NCI-H146 (cell line): Measurements from ENCODE around the gene HOXD9.

Experiments used
- DNase-seq: peaks from one replicate; lab custom pipeline; 2025; lab: John Stamatoyannopoulos, UW

HOXD9 gene

DNA sequence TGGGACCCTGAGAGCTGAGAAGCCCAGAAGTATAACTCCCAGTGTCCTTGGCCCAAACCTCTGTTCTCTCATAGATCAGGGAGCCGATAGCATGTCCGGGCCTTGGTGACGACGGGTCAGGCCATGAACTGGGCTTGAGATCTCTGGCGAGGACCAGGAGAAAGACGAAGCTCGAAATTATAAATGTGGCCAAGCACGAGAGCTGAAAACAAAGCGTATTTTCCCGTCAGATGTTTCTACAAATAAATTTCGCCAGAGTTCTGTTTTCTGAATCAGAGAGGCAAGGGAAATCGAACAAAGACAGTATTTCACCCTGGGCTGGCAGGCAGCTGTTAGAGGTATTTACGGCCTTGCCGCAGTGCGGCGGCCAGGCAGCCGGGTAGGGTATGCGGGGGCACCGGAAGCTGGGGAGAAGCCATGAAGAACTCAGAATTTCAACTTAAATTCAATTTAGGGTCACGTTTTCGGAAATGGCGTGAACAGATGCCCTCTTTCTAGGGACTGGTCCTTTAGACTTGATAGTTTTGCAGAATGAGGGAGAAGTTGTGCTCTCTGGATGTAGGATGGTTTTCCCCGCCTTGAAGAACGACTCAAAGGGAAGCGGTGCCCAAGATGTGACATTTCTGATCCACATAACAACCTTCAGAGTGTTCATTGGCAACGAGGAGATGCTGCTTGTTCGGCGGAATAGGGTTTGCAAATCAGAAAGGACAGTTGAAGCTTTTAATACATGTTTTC is 16.6 kb downstream of the HOXD9 start:
- DNase-seq = no peak

DNA sequence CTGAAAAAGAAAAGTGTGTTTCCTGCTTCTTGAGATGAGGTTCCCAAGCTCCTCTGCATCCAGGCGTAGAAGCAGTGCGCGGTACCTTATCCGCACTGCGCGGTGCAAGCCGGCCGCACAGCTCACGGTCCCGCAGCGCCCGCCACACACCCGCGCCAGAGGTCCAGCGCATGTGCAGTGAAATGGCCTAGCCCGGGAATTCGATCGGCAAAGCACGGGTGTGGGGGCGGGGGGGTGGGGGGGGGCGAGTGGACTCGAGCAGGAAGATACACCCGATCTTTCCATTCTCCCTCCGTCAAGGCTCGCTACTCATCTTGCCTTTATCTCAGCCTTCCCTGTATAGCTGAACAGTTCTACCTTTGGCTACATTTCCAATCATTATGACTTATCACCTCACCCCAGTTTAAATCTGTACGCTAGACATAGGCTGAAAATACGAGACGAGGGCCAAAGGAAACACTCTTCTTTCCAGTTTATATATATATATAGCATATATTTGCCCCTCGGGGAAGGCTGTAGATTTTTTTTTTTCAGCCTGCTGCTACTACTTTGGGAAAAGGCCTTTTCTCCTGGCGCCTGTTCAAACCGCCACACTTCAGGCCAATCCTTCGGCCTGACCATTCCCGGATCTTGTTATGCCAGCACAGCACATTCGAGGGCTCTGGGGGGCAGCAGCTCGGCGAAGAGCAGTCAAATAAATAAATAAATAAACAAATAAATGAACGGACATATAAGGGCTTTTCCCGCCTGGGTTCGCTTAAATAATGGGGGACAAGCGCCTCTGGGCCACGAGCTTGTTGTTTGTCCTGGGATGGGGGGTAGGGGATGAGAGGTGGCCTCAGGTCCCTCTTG is 17.4 kb downstream of the HOXD9 start:
- DNase-seq = peak; percentile 40

DNA sequence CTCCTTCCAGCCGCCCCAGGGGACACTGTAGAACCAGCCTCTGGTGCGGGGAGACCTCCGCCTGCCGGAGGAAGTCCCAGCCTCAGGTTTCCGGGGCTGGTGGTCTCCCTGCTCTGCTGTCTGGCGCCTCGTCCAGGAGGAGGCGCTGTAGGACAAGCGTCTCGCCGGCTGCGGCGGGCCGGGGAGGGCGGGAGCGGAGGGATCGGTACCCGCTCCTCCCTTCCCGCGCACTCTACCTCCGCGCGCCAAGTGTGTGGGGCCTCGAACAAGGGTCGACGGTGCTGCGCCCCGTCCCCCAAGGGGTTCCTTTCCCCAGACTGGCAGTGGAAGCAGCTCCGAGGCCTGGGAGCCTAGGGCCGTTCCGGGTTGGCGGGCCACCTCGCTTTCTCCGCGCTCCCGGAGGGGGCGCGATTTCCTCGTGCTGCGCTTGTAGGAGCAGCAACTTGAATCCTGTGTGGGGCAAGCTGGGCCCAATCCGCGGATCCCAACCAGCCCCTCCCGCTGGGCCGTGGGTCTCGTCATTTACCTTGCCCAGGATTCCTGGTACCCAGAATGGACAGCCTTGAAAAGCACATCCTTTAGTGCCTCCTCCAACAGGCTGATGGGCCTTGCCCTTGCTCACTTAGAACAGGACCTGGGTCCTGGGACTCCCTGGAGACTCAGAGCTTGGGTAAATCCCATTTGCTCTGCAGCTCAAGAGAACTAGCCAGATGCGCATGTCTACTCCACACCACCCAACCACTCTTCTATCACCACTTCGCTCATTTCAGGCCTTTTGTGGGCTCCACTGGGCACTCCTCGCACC is 18.2 kb downstream of the HOXD9 start:
- peak; percentile 83 for DNase-seq

DNA sequence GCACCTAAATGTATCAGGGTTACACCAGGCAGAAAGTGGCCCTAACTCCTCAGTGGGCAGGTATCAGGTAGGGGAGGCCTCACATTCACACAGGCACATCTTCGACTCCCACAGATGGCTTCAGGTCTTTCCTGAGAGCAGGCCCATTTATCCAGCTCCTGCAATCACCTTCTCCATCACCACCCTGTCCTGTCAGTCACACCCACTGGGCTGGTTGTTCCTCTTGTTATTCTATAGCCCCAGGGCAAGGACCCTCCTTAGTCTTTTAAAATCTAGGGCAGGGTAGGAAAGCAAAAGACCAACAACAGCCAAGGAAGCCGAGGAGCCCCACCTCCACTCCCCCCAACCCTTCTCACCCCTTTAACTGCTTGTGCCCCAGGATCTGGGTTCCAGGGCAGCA is 19.8 kb downstream of the HOXD9 start:
- no peak for DNase-seq

DNA sequence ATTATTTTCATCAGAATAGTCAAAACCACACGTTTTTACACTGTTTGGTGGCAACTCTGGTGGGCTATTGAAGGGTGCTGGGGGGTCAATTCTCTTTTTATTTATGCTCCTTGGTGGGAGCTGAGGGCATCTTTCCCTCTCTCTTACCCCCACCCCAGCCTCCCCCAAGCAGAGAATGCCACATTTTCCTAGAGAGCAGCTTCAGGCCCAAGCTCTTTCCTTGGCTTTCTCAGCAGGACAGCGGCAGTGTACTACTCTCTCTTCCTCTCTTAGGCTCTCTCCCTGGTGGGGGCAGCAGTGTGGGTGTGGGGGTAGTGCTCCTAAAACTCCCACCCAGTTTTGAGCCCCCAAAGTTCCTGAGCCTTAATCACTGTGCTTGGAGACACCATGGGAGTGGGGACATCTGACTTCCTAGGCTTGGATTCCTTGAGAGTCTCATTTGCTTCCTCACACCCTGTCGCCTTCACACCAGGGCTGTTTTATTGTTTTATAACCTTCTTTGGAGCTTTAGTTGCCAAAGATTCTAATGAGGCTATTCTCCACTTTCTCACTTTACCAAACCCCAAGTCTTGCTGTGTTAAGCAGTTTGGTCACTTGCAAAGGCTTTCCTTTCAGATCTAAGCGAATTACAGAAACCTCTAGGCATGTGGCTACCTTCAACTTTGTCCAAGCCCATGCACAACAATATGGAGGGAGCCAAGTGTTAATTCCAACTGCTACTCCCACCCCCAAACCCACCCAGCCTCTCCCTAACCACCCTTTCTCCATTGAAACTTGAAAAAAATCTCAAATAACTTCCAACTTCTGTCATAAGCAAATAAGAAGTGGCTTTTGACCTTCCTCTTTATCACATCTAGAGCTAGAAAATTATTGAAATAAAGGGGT is 22.8 kb downstream of the HOXD9 start:
- DNase-seq = no peak

DNA sequence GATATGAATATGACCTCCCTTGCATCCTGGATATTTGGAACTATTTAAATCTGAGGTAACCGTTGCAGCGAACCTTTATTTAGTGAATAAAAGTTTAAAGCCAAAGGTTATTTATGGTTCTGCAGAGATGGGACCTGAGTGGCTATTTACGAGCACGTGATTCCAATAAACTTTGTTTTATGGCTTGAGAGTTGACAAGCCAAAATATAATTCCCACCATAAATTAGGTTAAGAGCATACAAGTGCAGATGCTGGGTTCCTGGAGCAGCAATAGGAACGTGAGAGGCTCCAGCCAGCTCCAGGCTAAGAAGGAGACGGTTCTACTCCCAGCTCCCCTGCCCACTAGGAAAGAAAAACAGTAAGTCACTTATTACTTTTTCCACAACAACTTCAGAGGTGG is 23.6 kb downstream of the HOXD9 start:
- no peak for DNase-seq

DNA sequence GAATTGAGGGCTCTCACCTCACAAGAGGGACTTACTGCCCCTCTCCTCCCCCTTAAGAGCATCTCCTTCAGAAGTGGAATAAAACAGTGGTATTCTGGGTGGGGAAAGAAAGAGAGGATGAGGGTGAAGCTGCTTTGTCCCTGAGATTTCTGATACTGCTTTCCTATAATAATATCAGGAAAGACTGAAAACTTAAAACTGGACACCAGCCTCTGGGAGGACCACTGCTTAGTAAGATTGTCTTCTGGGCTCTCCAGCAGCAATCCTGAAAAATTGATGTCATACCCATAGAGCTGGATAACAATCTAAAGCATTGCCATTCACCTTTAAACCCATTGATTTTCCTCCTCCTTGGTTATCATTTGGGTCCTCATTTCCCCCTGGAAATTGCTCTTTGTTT is 24.1 kb downstream of the HOXD9 start:
- no peak for DNase-seq

DNA sequence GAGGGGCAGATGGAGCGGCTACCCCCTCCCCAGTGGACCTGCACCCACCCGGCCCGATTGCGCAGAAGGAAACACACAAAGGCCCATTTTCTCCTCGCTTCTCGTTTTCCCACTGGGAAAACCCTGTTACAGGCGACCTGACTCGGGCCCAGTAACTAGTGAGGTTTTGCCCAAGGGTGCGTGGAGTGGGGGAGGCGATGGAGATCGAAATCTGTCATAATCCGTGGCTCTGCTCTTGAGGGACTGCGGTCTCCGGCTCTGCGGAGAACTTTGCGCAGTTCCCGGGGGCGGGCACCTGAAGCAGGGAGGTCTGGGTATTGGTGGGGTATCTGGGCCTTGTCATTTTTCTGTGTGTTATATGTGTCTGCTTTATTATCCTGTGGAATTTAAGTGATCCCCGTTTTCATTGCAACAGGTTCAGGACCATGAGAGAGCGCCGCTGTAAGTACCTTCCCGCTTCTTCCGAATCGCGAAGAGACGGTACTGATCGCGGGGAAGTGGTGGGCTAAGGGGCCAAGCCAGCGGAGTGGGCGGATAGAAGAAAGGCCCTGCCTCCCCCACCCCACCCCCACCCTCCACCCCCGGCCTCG is 24.8 kb downstream of the HOXD9 start:
- DNase-seq = no peak

DNA sequence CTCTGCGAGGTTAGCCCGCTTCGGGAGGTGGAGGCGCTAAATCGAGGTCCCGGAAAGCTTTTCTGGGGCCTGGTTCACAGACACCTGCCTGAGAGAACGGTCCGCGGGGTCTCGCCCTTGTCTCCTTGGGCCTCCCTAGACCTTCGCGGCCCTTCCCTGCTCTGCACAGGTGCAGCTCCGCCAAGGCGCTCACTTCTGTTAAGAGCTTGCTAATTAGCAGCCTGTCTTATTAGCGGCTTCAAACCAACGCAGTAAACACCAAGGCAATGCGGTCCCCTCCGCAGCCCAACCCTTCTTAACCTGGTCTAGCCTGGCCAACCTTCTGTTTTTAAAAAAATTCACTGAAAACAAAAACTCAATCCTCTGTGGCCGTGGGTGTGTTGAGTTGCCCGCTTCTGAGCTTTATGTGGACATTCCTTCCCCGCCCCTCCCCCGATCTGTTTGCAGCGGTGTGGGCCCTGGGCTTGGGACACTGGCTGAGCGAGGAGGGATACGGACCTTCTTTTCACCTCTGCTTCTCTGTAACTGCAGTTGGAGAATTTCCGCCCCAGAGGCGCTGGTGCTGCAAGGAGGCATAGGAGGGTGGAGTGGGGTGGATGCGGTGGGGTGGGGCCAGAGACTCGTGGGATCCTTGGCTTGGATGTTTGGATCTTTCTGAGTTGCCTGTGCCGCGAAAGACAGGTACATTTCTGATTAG is 25.4 kb downstream of the HOXD9 start:
- DNase-seq = no peak

DNA sequence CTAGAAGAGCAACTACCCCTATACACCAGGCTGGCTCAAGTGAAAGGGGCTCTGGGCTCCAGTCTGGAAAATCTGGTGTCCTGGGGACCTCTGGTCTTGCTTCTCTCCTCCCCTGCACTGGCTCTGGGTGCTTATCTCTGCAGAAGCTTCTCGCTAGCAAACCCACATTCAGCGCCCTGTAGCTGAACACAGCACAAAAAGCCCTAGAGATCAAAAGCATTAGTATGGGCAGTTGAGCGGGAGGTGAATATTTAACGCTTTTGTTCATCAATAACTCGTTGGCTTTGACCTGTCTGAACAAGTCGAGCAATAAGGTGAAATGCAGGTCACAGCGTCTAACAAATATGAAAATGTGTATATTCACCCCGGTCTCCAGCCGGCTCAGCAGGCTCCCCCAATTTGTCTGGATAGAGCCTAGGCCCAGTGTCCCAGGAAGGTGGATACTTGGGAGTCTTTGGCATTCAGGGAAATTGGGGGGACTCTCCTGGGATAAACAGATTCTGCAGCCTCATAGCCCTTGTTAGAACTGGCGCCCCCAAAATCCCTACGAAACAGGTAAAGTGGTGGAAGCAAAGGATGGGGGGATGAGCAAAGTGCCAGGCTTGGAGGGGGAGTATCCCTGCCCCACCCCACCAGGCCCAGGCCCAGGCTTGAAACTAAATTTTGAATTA is 26.4 kb downstream of the HOXD9 start:
- DNase-seq = no peak

DNA sequence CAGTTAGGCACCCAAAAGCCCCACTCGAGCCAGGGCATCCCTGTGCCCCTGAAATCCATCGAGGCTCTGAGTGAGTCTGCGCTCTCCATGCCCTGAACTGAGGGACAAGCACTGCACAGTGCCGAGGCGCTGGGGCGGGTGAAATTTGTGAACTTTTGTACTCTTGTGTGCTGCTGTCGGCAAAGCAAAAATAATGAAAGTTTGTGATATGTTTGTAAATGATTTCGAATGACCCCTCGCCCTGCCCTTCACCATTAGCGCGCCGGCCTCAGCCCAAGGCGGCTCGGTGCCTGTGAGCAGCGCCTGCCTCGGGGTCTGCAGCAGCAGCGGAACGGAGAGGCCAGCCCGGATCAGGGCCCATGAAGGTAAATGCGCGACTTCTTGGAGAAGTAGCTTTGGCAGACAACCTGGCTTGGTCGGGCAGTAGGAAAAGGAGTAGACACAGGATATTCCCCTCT is 27.0 kb downstream of the HOXD9 start:
- no peak for DNase-seq

DNA sequence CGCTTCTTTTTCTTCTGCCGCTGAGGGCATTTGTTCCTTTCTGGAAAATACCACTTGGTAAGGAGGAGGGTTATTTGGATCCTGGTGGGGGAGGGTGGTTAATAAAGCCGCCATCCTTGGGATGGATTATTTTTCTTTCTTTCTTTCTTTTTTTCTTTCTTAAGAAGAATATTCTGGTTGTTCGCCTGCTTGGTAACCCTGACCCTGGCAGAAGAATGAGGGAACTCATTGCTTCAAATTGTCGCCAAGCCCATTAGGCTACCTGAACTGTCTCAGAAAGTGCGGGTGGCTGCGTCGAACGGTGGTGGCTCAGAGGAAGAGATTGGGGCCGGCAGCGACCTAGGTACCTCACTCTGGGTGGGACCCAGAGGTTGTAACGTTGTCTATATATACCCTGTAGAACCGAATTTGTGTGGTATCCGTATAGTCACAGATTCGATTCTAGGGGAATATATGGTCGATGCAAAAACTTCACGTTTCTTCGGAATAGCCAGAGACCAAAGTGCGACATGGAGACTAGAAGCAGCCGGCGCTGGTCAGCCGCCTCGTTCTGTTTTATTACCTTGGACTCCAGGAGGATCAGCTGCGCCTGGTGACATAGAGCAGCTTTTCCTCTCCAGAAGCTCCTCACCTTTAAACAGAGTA is 27.5 kb downstream of the HOXD9 start:
- DNase-seq = no peak

DNA sequence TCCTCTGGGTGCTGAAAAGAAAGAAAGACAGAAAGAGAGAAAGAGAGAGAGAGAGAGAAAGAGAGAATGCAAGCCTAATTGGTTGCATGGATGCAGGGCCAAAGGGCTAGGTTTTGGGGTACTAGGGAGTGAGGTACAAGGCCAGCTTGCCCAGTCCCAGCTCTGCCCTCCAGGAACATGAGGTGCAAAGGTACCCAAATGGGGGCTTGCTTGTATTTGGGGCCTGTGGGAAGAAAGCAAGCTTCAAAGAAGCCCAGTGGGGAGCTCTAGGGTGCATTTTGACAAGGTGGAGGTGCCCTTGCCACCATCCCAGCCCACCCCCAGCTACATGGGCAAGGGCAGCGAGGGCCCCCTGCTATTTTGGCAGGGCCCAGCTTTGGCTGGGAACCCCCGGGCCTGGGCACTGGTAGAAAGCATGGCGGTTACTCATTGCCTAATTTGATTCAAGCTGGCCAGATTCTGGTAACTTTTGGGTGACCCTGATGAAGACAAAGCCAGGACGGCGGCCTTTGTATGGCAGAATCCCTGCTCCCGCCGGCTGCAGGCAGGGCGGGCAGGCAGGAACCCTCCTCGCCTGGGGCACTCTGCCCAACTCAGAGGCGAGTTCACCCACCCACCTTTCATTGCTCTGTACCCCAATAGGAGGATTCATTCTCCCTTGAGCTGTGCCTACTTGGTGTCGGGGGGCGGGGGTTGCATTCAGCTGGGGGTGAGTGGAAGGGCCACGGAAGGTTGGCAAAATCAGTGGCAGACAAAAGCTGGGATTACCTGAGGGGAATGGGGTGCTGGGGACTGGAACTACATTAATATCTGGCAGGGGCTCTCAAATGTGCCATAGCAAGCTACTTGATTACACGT is 28.3 kb downstream of the HOXD9 start:
- no peak for DNase-seq

DNA sequence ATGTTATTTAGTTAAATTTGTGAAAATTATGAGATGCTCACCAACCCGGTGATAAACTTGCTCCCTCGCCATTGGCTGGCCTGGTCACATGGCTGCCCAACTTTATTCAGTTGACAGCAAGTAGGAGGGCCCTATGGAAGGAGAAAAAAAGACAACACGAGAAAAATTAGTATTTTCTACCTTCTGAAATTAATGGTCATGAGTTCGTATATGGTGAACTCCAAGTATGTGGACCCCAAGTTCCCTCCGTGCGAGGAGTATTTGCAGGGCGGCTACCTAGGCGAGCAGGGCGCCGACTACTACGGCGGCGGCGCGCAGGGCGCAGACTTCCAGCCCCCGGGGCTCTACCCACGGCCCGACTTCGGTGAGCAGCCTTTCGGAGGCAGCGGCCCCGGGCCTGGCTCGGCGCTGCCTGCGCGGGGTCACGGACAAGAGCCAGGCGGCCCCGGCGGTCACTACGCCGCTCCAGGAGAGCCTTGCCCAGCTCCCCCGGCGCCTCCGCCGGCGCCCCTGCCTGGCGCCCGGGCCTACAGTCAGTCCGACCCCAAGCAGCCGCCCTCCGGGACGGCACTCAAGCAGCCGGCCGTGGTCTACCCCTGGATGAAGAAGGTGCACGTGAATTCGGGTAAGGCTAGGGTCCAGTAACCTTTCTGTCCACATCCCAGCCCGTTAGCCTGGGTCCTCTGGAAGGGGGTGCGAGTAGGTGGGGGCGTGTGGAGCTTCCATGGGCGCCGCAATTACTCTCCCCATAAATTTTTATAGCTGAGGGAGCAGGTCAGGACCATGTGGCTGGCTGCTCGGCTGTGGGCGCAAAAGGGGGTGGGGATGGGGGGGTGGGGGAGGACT is 29.1 kb downstream of the HOXD9 start, which contains the start of gene HOXD4:
Gene HOXD4 (plus strand): TSS at position 109 of the 846 bp plus-strand sequence. CDS start 84 bp downstream, at position 193.
- no peak for DNase-seq

DNA sequence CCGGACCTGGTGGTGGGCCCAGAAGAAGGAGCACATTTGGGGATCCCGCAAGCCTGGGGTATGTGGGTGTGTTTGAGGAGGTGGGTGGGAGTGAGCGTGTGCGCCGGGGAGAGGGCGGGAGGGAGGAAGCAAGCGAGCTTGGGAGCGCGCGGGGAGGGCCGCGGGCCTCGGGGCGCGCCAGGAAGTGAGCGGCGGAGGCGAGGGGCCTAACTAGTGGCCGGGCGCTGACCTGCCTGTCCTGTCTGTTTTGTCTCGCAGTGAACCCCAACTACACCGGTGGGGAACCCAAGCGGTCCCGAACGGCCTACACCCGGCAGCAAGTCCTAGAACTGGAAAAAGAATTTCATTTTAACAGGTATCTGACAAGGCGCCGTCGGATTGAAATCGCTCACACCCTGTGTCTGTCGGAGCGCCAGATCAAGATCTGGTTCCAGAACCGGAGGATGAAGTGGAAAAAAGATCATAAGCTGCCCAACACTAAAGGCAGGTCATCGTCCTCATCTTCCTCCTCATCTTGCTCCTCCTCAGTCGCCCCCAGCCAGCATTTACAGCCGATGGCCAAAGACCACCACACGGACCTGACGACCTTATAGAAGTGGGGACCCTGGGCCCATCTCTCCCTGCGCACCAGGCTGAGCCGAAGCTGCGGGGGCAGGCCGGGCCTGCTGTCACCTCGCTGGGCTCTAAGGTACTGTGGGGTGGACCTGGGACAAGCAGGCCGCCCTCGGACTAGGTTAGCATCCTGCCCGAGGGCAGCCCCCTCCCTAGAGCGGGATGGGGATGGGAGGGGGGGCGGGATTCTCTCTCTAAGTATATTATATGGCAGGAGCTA is 30.0 kb downstream of the HOXD9 start:
- DNase-seq = no peak

DNA sequence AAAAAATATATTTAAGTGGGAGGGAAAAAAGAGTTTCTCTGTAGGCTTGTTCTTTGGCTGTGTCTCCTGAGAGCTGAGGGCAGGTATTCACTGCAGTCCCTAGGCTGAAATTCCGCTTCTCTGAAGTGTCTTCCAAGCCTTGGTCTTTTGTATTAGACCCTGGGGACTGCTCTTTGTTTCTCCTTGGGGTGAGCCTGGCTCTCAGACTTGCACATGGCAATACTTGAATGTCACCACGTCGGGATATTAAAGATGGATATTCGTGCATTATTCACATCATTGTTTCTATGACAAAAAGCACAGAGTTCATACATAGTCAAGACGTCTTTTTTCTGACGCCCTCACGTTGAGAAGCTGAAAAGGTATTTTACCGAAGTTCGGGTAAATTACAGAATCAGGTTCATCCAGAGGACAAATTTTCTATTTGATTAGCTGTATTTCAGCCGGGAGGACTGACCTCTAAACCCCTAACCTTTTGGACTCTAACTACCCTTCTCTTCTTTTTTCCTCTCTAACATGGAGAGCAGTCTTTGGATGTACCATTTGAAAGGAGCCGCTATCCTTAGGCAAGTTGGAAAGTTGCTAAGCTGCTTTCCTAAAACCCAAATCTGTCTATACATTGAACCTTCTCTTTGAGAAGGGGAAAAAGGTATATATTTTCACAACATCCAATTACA is 32.2 kb downstream of the HOXD9 start:
- DNase-seq = no peak
